H1 (cell line): Measurements from ENCODE around the gene PDZD2. TPM values are rescaled to one million over a fixed set of nuclear protein-coding genes. Genes with fewer than 3 reads are reported as not detected.
A peak's percentile ranks its signal among the peaks of the same experiment; 100 is the strongest.

Experiments
- CTCF ChIA-PET: fragments of 300-600 bp; sonication (Branson Sonifier 250); formaldehyde crosslinking; loops from one replicate; lab custom pipeline; 2021; ENCODE audit not compliant: partially characterized antibody; lab: Charles Lee
- POLR2A ChIA-PET: fragments of 300-600 bp; sonication (Branson Sonifier 250); formaldehyde crosslinking; loops from one replicate; lab custom pipeline; 2021; ENCODE audit warnings: inconsistent platforms; ENCODE audit not compliant: partially characterized antibody; lab: Charles Lee
- DNase-seq, 2 experiments: peaks; one replicate each; pipeline versions ENCODE4 v3.0.0 to v3.0.0-alpha.2; 2010 to 2022; ENCODE audit warnings: low spot score in 2 of 2, low read depth in 1 of 2, mixed read lengths in 1 of 2
- FAIRE-seq: peaks from 2 replicates; lab custom pipeline; 2011; peaks lifted over from hg19 to GRCh38; lab: Jason Lieb, UNC
- H2AFZ ChIP-seq: 2 replicates; pipeline ENCODE4 v1.8.1; 2012; ENCODE audit warnings: low read length, inconsistent platforms
- H2AK5ac ChIP-seq: 2 replicates; pipeline ENCODE4 v1.6.1; 2013; ENCODE audit warnings: low read depth, low read length
- H2BK120ac ChIP-seq: replicated peaks from 2 replicates; pipeline ENCODE3; 2013; ENCODE audit warnings: low read depth, low read length, inconsistent platforms
- H2BK12ac ChIP-seq: 2 replicates; pipeline ENCODE4 v1.6.1; 2013; ENCODE audit warnings: low read depth, low read length
- H2BK15ac ChIP-seq: 2 replicates; pipeline ENCODE4 v1.6.1; 2013; ENCODE audit warnings: low read length
- H2BK20ac ChIP-seq: 2 replicates; pipeline ENCODE4 v1.6.1; 2013; ENCODE audit warnings: low read length
- H2BK5ac ChIP-seq: 2 replicates; pipeline ENCODE4 v1.6.1; 2013; ENCODE audit warnings: low read depth, low read length
- H3K14ac ChIP-seq: 2 replicates; pipeline ENCODE4 v1.6.1; 2013; ENCODE audit warnings: inconsistent platforms; ENCODE audit not compliant: insufficient read length
- H3K18ac ChIP-seq: 2 replicates; pipeline ENCODE4 v1.6.1; 2013; ENCODE audit warnings: low read length; ENCODE audit errors: extremely low read depth
- H3K23ac ChIP-seq: 2 replicates; pipeline ENCODE4 v1.6.1; 2013; ENCODE audit warnings: inconsistent platforms; ENCODE audit not compliant: insufficient read length
- H3K23me2 ChIP-seq: 2 replicates; pipeline ENCODE4 v1.6.1; 2013; ENCODE audit warnings: low read depth, low read length
- H3K27ac ChIP-seq: 2 replicates; pipeline ENCODE4 v1.6.1; 2011; ENCODE audit warnings: low read depth, low read length, inconsistent platforms
- H3K27me3 ChIP-seq, 4 experiments: replicated peaks in 1 of 4; 1 replicate in 1 of 4; 2 replicates in 3 of 4; pipeline versions ENCODE4 v1.6.1 to v1.8.1; 2011 to 2013; ENCODE audit warnings: low read length in 3 of 4, mild to moderate bottlenecking in 3 of 4, inconsistent platforms in 2 of 4, mixed read lengths in 2 of 4, moderate library complexity in 1 of 4; ENCODE audit not compliant: control insufficient read depth in 3 of 4, insufficient read depth in 3 of 4; ENCODE audit errors: extremely low read depth in 1 of 4
- H3K36me3 ChIP-seq, 4 experiments: 2 replicates each; pipeline versions ENCODE4 v1.6.1 to v1.8.1; 2011 to 2013; ENCODE audit warnings: mild to moderate bottlenecking in 4 of 4, low read length in 3 of 4, moderate library complexity in 2 of 4, control low read depth in 1 of 4, inconsistent platforms in 1 of 4; ENCODE audit not compliant: insufficient read depth in 4 of 4, control insufficient read depth in 2 of 4
- H3K4ac ChIP-seq: replicated peaks from 2 replicates; pipeline ENCODE3; 2013; ENCODE audit warnings: low read length, low read depth, mixed read lengths, inconsistent platforms; ENCODE audit not compliant: insufficient read length
- H3K4me1 ChIP-seq, 4 experiments: replicated peaks in 1 of 4; 1 replicate in 1 of 4; 2 replicates in 3 of 4; pipeline versions ENCODE4 v1.6.1 to v1.8.1; 2011 to 2013; ENCODE audit warnings: low read length in 3 of 4, inconsistent platforms in 2 of 4, mixed read lengths in 1 of 4; ENCODE audit not compliant: insufficient read depth in 4 of 4, control insufficient read depth in 3 of 4
- H3K4me2 ChIP-seq, 2 experiments: 2 replicates each; pipeline versions ENCODE4 v1.6.1 to v1.8.1; 2011 to 2013; ENCODE audit warnings: low read depth in 2 of 2, low read length in 2 of 2, control low read depth in 1 of 2, inconsistent platforms in 1 of 2, mild to moderate bottlenecking in 1 of 2; ENCODE audit not compliant: insufficient read depth in 1 of 2
- H3K4me3 ChIP-seq, 4 experiments: fragments of 200-600, 300-600 bp in 1 of 4; sonication (generic), shearing (Covaris generic), sonication (Bioruptor Twin) in 1 of 4; 2 replicates each; pipeline versions ENCODE4 v1.5.1 to v1.8.1; 2011 to 2016; ENCODE audit warnings: low read length in 4 of 4, low read depth in 3 of 4, control low read depth in 2 of 4, inconsistent platforms in 2 of 4, mild to moderate bottlenecking in 2 of 4, mixed read lengths in 1 of 4, moderate library complexity in 1 of 4; ENCODE audit not compliant: insufficient read depth in 2 of 4; ENCODE audit errors: extremely low read depth in 1 of 4
- H3K56ac ChIP-seq: replicated peaks from 2 replicates; pipeline ENCODE3; 2013; ENCODE audit warnings: low read depth, mild to moderate bottlenecking, mixed read lengths, low read length, inconsistent platforms; ENCODE audit not compliant: insufficient read length
- H3K79me1 ChIP-seq: 2 replicates; pipeline ENCODE4 v1.6.1; 2013; ENCODE audit warnings: low read depth, low read length, control low read depth
- H3K79me2 ChIP-seq, 2 experiments: 2 replicates each; pipeline versions ENCODE4 v1.6.1 to v1.8.1; 2012 to 2013; ENCODE audit warnings: low read length in 2 of 2, mild to moderate bottlenecking in 2 of 2, inconsistent platforms in 1 of 2; ENCODE audit not compliant: insufficient read depth in 2 of 2, control insufficient read depth in 1 of 2
- H3K9ac ChIP-seq, 4 experiments: replicated peaks in 1 of 4; 1 replicate in 1 of 4; 2 replicates in 3 of 4; pipeline versions ENCODE4 v1.6.1 to v1.8.1; 2011 to 2013; ENCODE audit warnings: low read depth in 3 of 4, low read length in 3 of 4, control low read depth in 2 of 4, mild to moderate bottlenecking in 2 of 4, moderate library complexity in 2 of 4, inconsistent platforms in 1 of 4; ENCODE audit errors: extremely low read depth in 1 of 4
- H3K9me3 ChIP-seq, 2 experiments: 2 replicates each; pipeline versions ENCODE4 v1.6.1 to v1.8.1; 2012 to 2013; ENCODE audit warnings: mild to moderate bottlenecking in 2 of 2, moderate library complexity in 2 of 2, control low read depth in 1 of 2, inconsistent platforms in 1 of 2, low read depth in 1 of 2, low read length in 1 of 2, mixed read lengths in 1 of 2; ENCODE audit not compliant: insufficient read depth in 2 of 2
- H4K20me1 ChIP-seq, 2 experiments: replicated peaks in 1 of 2; 2 replicates each; pipeline versions ENCODE3 to v1.8.1; 2011 to 2013; ENCODE audit warnings: inconsistent platforms in 2 of 2, low read length in 2 of 2, mild to moderate bottlenecking in 1 of 2; ENCODE audit not compliant: insufficient read depth in 2 of 2, control insufficient read depth in 1 of 2
- H4K5ac ChIP-seq: 2 replicates; pipeline ENCODE4 v1.6.1; 2013; ENCODE audit warnings: low read length, low read depth, mixed read lengths, inconsistent platforms; ENCODE audit not compliant: insufficient read length
- H4K8ac ChIP-seq: 2 replicates; pipeline ENCODE4 v1.8.0; 2013; ENCODE audit warnings: mild to moderate bottlenecking, moderate library complexity, low read length, inconsistent platforms; ENCODE audit not compliant: insufficient read depth; ENCODE audit errors: extremely low read depth
- H4K91ac ChIP-seq: replicated peaks from 2 replicates; pipeline ENCODE3; 2013; ENCODE audit warnings: low read length, mixed read lengths, inconsistent platforms; ENCODE audit not compliant: insufficient read length
- ASH2L ChIP-seq: fragments of 200-600, 300-600 bp; sonication (generic); IDR thresholded peaks from one replicate; pipeline ENCODE4 v1.7.1; 2017; ENCODE audit warnings: low read length
- BCL11A ChIP-seq, 2 experiments: IDR thresholded peaks; one replicate each; pipeline ENCODE4 v1.6.1; 2011; ENCODE audit warnings: low read depth in 2 of 2, low read length in 2 of 2, mild to moderate bottlenecking in 2 of 2
- EGR1 ChIP-seq: IDR thresholded peaks from 2 replicates; pipeline ENCODE4 v1.6.1; 2011; ENCODE audit warnings: low read depth, low read length, borderline replicate concordance
- GTF2F1 ChIP-seq: IDR thresholded peaks from 2 replicates; pipeline ENCODE4 v1.6.1; 2012; ENCODE audit warnings: low read depth, low read length, improper control_type of control experiment, borderline replicate concordance
- JUN ChIP-seq: IDR thresholded peaks from 2 replicates; pipeline ENCODE4 v1.6.1; 2011; ENCODE audit warnings: low read depth, mild to moderate bottlenecking, improper control_type of control experiment, low read length
- KDM4A ChIP-seq: IDR thresholded peaks from one replicate; pipeline ENCODE4 v1.7.1; 2012; ENCODE audit warnings: low read depth, mild to moderate bottlenecking, moderate library complexity, low read length, inconsistent platforms; ENCODE audit not compliant: severe bottlenecking
- KDM5A ChIP-seq: fragments of 200-600 bp; IDR thresholded peaks from 2 replicates; pipeline ENCODE4 v1.7.1; 2012; ENCODE audit warnings: mild to moderate bottlenecking, low read length, inconsistent platforms, mixed read lengths
- NRF1 ChIP-seq: IDR thresholded peaks from 2 replicates; pipeline ENCODE4 v1.6.1; 2011; ENCODE audit warnings: mild to moderate bottlenecking, low read depth, low read length, improper control_type of control experiment
- POLR2AphosphoS5 ChIP-seq: IDR thresholded peaks from 2 replicates; pipeline ENCODE4 v1.6.1; 2011; ENCODE audit warnings: low read depth, low read length
- RBBP5 ChIP-seq: IDR thresholded peaks from 2 replicates; pipeline ENCODE4 v1.7.1; 2012; ENCODE audit warnings: low read depth, mild to moderate bottlenecking, inconsistent platforms, low read length, moderate library complexity, borderline replicate concordance
- SIN3A ChIP-seq, 2 experiments: IDR thresholded peaks in 1 of 2; conservative IDR thresholded peaks in 1 of 2; 2 replicates each; pipeline ENCODE4 v1.6.1; 2011 to 2012; ENCODE audit warnings: low read length in 2 of 2, improper control_type of control experiment in 1 of 2, low read depth in 1 of 2, mild to moderate bottlenecking in 1 of 2
- SP2 ChIP-seq: IDR thresholded peaks from 2 replicates; pipeline ENCODE4 v1.6.1; 2012; ENCODE audit warnings: mild to moderate bottlenecking, low read length, inconsistent platforms
- TEAD4 ChIP-seq: IDR thresholded peaks from 2 replicates; pipeline ENCODE4 v1.6.1; 2012; ENCODE audit warnings: low read depth, low read length, inconsistent platforms, mixed read lengths
- YY1 ChIP-seq: IDR thresholded peaks from 2 replicates; pipeline ENCODE4 v1.6.1; 2011; ENCODE audit warnings: low read depth, mild to moderate bottlenecking, low read length
- WGBS, 2 experiments: shearing (Covaris generic) in 1 of 2; methylation state at CpG; one replicate each; pipeline versions ENCODE4 v1.1.6 to v1.1.7; 2013 to 2015; ENCODE audit warnings: low lambda C conversion rate in 2 of 2, mixed read lengths in 2 of 2, inconsistent platforms in 1 of 2, low coverage in 1 of 2, missing lambda C conversion rate in 1 of 2; ENCODE audit not compliant: insufficient replicate concordance in 2 of 2, insufficient coverage in 1 of 2, insufficient read length in 1 of 2; ENCODE audit errors: extremely low coverage in 1 of 2, missing lambda C conversion rate in 1 of 2; 5-methylcytosine and 5-hydroxymethylcytosine counted together
- polyA plus RNA-seq, 7 experiments: library from polyadenylated mRNA; depleted of rRNA in 3 of 7; stranded (reverse) in 5 of 7; unstranded in 2 of 7; fragments of >200 nt in 5 of 7; fragments of 200-250 nt in 2 of 7; gene quantifications; 1 replicate in 5 of 7; 2 replicates in 1 of 7; 4 replicates in 1 of 7; pipeline versions ENCODE4 v1.2.1 to v1.2.3, GENCODE V29; 2011 to 2013; ENCODE audit warnings: missing spikeins in 2 of 7, mixed read lengths in 2 of 7
- total RNA-seq: library from RNA; stranded (reverse); fragmentation: NEBNext Ultra II Directional; extraction: Animal tissue kit (Norgen Biotek cat#: 25700); gene quantifications from 2 replicates; pipeline ENCODE4 v1.2.1, GENCODE V29; 2021

PDZD2 gene
- total and polyA plus RNA-seq, 2 of the 8 experiments (the other 6 are each of a cell fraction or from before 2014, with no cell fraction given): 1.2 to 6.8 TPM

DNA sequence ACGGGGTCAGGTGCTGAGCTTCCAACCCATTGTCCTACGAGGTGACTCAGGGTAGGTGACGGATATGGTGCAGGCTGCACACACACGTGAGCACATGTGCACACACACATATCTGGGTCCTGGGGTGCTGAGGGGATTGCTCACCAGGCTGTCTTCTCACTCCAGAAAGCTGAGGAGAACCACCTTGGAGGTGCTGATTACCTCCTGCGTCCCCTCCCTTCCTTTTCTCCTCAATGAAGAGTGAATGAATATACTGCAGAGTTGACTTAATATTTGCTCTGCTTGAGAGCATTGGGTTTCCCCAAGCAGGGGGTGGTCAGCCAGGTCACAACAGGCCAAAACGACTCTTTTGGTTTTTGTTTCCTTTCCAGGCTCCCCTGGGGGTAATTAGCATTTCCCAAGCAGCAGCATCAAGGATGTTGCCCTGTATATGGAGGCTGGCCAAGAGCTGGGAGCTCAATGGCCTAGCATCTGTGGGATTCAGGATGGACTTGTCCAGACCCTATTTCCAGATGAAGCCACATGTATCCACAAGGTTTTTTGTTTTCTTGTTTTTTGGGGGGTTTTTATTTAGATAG is 49.7 kb downstream of the PDZD2 start:
- Histone ChIP-seq H3K79me1 (no peaks in the 10 kb centered on the region), H2BK5ac (no peak overlapping the region), H2AFZ (no peak overlapping the region), H3K18ac (no peak overlapping the region), H2AK5ac (no peak overlapping the region), H3K4ac (no peak overlapping the region), H3K27ac (no peak overlapping the region), H2BK15ac (peak overlapping the region; percentile 53; the same call in 1 of the 2 replicates), H4K5ac (no peak overlapping the region), H2BK12ac (peak overlapping the region; percentile 68; the same call in 1 of the 2 replicates), H3K9ac (no peak overlapping the region), H3K23ac (no peak overlapping the region), H3K4me2 (peak overlapping the region in 1 of 2 experiments; percentile 10; a peak in 1 of 4 replicates), H3K79me2 (no peaks in the 10 kb centered on the region), H4K91ac (no peak overlapping the region), H2BK20ac (0 out of 2 replicates have a peak overlapping the region, but pooled peaks have one; percentile 7), H3K36me3 (no peaks in the 10 kb centered on the region), H3K14ac (no peak overlapping the region), H2BK120ac (no peak overlapping the region), H3K4me1 (peaks cover 0 to 3% (median 2%) of the 10 kb centered on the region in 4 experiments; a peak in 4 of 7 replicates), H3K56ac (no peak overlapping the region), H4K20me1 (no peaks in the 10 kb centered on the region), H3K9me3 (peaks cover 0 to 9% of the 10 kb centered on the region in 2 experiments; a peak in 1 of 4 replicates), H3K4me3 (no peak overlapping the region), H3K27me3 (no peaks in the 10 kb centered on the region), H4K8ac (peak overlapping the region; percentile 12; the same call in 1 of the 2 replicates), H3K23me2 (no peaks in the 10 kb centered on the region)
- 58% methylated on average over 6 of the region's 6 CpGs; no CpG with 5 or more reads in 1 of the 2 experiments for WGBS, 2 experiments
- FAIRE-seq (no peak), DNase-seq (no peak)
- CTCF ChIA-PET: interaction anchor here (0.9 to 1.6 kb wide), 2 partner anchors 8 to 23 kb away, joined by 3 to 4 read pairs; no protein-coding TSS in a partner anchor
- POLR2A ChIA-PET: interaction anchor here (0.6 kb wide), 1 partner anchor 48 kb away, joined by 3 read pairs; no protein-coding TSS in a partner anchor
- TF ChIP-seq ASH2L: no peak
- no peak for TF ChIP-seq JUN
- TF ChIP-seq BCL11A (IDR thresholded peaks at IDR 0.05; ENCODE audit: low read depth in 2 of 2, low read length in 2 of 2): no peak
- TF ChIP-seq RBBP5: no peak
- no peak for TF ChIP-seq KDM5A
- TF ChIP-seq NRF1: no peak
- TF ChIP-seq SIN3A (conservative IDR thresholded peaks at IDR 0.05 in 1 of 2, IDR thresholded peaks at IDR 0.05 in 1 of 2; ENCODE audit: low read depth in 1 of 2, low read length in 2 of 2): no peak
- no peak for TF ChIP-seq EGR1
- TF ChIP-seq TEAD4: no peak
- no peak for TF ChIP-seq SP2
- no peak for TF ChIP-seq POLR2AphosphoS5
- no peak for TF ChIP-seq GTF2F1
- TF ChIP-seq KDM4A: no peak
- no peak for TF ChIP-seq YY1
